A549 (cell line): ENCODE data around the gene GOPC. TPM values are rescaled to one million over a fixed set of nuclear protein-coding genes. Genes with fewer than 3 reads are reported as not detected.

Experiments used
- ATAC-seq, 2 experiments: fragments of 200-7000 bp in 1 of 2; fragments of >200 bp in 1 of 2; cut with Nextera tagmentation in 1 of 2; cut with Tn5 transposase in 1 of 2; 3 replicates each; pipeline versions ENCODE4 v1.8.0 to v1.9.1; 2018 to 2020; ENCODE audit warnings: mild to moderate bottlenecking in 1 of 2, moderate library complexity in 1 of 2
- CTCF ChIA-PET: fragments of 300-600 bp; sonication (Branson Sonifier 250); formaldehyde crosslinking; extraction: SDS; loops from one replicate; lab custom pipeline; 2021; ENCODE audit warnings: antibody characterized with exemption, inconsistent platforms; lab: Yijun Ruan, JAX
- POLR2A ChIA-PET: fragments of 350-600 bp; formaldehyde crosslinking; extraction: SDS; loops from one replicate; lab custom pipeline; 2021; ENCODE audit warnings: antibody characterized with exemption, inconsistent platforms; lab: Yijun Ruan, JAX
- DNase-seq, 2 experiments: peaks; one replicate each; pipeline versions ENCODE4 v3.0.0 to v3.0.0-alpha.2; 2011 to 2016; ENCODE audit warnings: low read depth in 1 of 2, low spot score in 1 of 2
- FAIRE-seq: peaks from 2 replicates; lab custom pipeline; 2011; peaks lifted over from hg19 to GRCh38; lab: Jason Lieb, UNC
- H3K27ac ChIP-seq, 2 experiments: fragments of >200 bp; sonication (Bioruptor Twin); formaldehyde crosslinking; 3 replicates each; pipeline ENCODE4 v1.5.1; 2016 to 2017
- H3K4me1 ChIP-seq: fragments of >200 bp; sonication (Bioruptor Twin); formaldehyde crosslinking; 3 replicates; pipeline ENCODE4 v1.6.1; 2016
- H3K4me2 ChIP-seq: fragments of >200 bp; sonication (Bioruptor Twin); formaldehyde crosslinking; 3 replicates; pipeline ENCODE4 v1.6.1; 2016
- H3K4me3 ChIP-seq: fragments of >200 bp; sonication (Bioruptor Twin); formaldehyde crosslinking; 3 replicates; pipeline ENCODE4 v1.5.1; 2016
- H3K9me3 ChIP-seq: fragments of >200 bp; sonication (Bioruptor Twin); formaldehyde crosslinking; 3 replicates; pipeline ENCODE4 v1.6.1; 2016
- BHLHE40 ChIP-seq: IDR thresholded peaks from 2 replicates; pipeline ENCODE4 v1.6.1; 2012; ENCODE audit warnings: low read depth, low read length, inconsistent platforms
- CBX8 ChIP-seq: fragments of 200-600 bp; sonication (generic); IDR thresholded peaks from 2 replicates; pipeline ENCODE4 v1.6.1; 2016
- CHD2 ChIP-seq: fragments of 150-350 bp; IDR thresholded peaks from 2 replicates; pipeline ENCODE4 v1.6.1; 2014; ENCODE audit warnings: low read length; ENCODE audit not compliant: partially characterized antibody
- EP300 ChIP-seq, 2 experiments: fragments of >200 bp; sonication (Bioruptor Twin); formaldehyde crosslinking; IDR thresholded peaks; 2 replicates in 1 of 2; 3 replicates in 1 of 2; pipeline ENCODE4 v1.6.1; 2016 to 2017
- ESRRA ChIP-seq: fragments of 150-350 bp; IDR thresholded peaks from 2 replicates; pipeline ENCODE4 v1.6.1; 2014; ENCODE audit warnings: mild to moderate bottlenecking, low read length, borderline replicate concordance
- FOSB ChIP-seq: fragments of 250-450 bp; sonication (Bioruptor Pico); IDR thresholded peaks from 2 replicates; pipeline ENCODE4 v1.5.0; 2020; ENCODE audit warnings: mild to moderate bottlenecking, moderate library complexity
- FOSL2 ChIP-seq, 2 experiments: fragments of 450-650 bp in 1 of 2; fragments of >200 bp in 1 of 2; sonication (Bioruptor Twin) in 1 of 2; formaldehyde crosslinking; IDR thresholded peaks; 2 replicates each; pipeline versions ENCODE4 v1.5.0 to v1.6.1; 2016 to 2020; ENCODE audit warnings: mild to moderate bottlenecking in 1 of 2, moderate library complexity in 1 of 2
- GATA3 ChIP-seq: IDR thresholded peaks from 2 replicates; pipeline ENCODE4 v1.6.1; 2012; ENCODE audit warnings: borderline replicate concordance
- HDAC2 ChIP-seq: fragments of 200-600 bp; sonication (generic); IDR thresholded peaks from 2 replicates; pipeline ENCODE4 v1.6.1; 2016
- HEYL ChIP-seq: fragments of 250-450 bp; sonication (Bioruptor Pico); IDR thresholded peaks from 2 replicates; pipeline ENCODE4 v1.8.0; 2021; ENCODE audit warnings: mild to moderate bottlenecking, moderate library complexity
- HOXA7 ChIP-seq: fragments of 250-450 bp; sonication (Bioruptor Pico); IDR thresholded peaks from 2 replicates; pipeline ENCODE4 v1.5.0; 2020; ENCODE audit warnings: mild to moderate bottlenecking, moderate library complexity
- HOXB13 ChIP-seq: fragments of 250-450 bp; sonication (Bioruptor Pico); IDR thresholded peaks from 2 replicates; pipeline ENCODE4 v1.5.0; 2020; ENCODE audit warnings: low read depth, mild to moderate bottlenecking, moderate library complexity
- JUNB ChIP-seq: fragments of >200 bp; sonication (Bioruptor Twin); formaldehyde crosslinking; IDR thresholded peaks from 2 replicates; pipeline ENCODE4 v1.6.1; 2016
- NFE2L2 ChIP-seq: fragments of 150-350 bp; conservative IDR thresholded peaks from 2 replicates; pipeline ENCODE4 v1.6.1; 2014; ENCODE audit warnings: low read length
- POLR2AphosphoS2 ChIP-seq: conservative IDR thresholded peaks from 2 replicates; pipeline ENCODE4 v1.6.1; 2012; ENCODE audit warnings: low read length, improper control_type of control experiment, inconsistent platforms
- RCOR1 ChIP-seq: fragments of 150-350 bp; IDR thresholded peaks from 2 replicates; pipeline ENCODE4 v1.6.1; 2014; ENCODE audit warnings: antibody characterized with exemption, low read length, low read depth
- RFX5 ChIP-seq: fragments of 450-650 bp; IDR thresholded peaks from 2 replicates; pipeline ENCODE4 v1.7.1; 2014; ENCODE audit warnings: antibody characterized with exemption, mild to moderate bottlenecking, moderate library complexity
- ZC3H11A ChIP-seq: fragments of 450-650 bp; IDR thresholded peaks from 2 replicates; pipeline ENCODE4 v1.6.1; 2014; ENCODE audit warnings: antibody characterized with exemption, mild to moderate bottlenecking
- ZSCAN20 ChIP-seq: fragments of 250-450 bp; sonication (Bioruptor Pico); IDR thresholded peaks from 2 replicates; pipeline ENCODE4 v1.8.0; 2022; ENCODE audit warnings: mild to moderate bottlenecking, moderate library complexity
- WGBS: methylation state at CpG from one replicate; pipeline ENCODE4 v1.1.6; 2017; ENCODE audit errors: missing lambda C conversion rate; 5-methylcytosine and 5-hydroxymethylcytosine counted together
- polyA plus RNA-seq, 4 experiments: library from polyadenylated mRNA; depleted of rRNA in 3 of 4; stranded (reverse); fragments of >200 nt; fragmentation: RNase III in 1 of 4; extraction: RNeasy Plus Mini Kit Qiagen cat#74134 plus additional on column Dnase treatment in 1 of 4; gene quantifications; 2 replicates in 3 of 4; 3 replicates in 1 of 4; pipeline ENCODE4 v1.2.3, GENCODE V29; 2011 to 2017
- TF ChIP-seq, protein P1 (sequence below): fragments of >200 bp; sonication (Bioruptor Twin); formaldehyde crosslinking; IDR thresholded peaks from 3 replicates; pipeline ENCODE4 v1.5.1; 2016
- TF ChIP-seq, protein P2 (sequence below): fragments of 150-350 bp; IDR thresholded peaks from 2 replicates; pipeline ENCODE4 v1.6.1; 2014; ENCODE audit warnings: low read depth, mild to moderate bottlenecking, low read length
- TF ChIP-seq, protein P3 (sequence below): fragments of 200-600 bp; sonication (generic); IDR thresholded peaks from 2 replicates; pipeline ENCODE4 v1.6.1; 2016; ENCODE audit warnings: antibody characterized with exemption, mild to moderate bottlenecking, moderate library complexity
- TF ChIP-seq, protein P4 (sequence below): IDR thresholded peaks from 2 replicates; pipeline ENCODE4 v1.6.1; 2012

Gene GOPC
- polyA plus RNA-seq, 2 of the 4 experiments (the other 2 are of a cell fraction), result 33.0 to 38.9 TPM

DNA sequence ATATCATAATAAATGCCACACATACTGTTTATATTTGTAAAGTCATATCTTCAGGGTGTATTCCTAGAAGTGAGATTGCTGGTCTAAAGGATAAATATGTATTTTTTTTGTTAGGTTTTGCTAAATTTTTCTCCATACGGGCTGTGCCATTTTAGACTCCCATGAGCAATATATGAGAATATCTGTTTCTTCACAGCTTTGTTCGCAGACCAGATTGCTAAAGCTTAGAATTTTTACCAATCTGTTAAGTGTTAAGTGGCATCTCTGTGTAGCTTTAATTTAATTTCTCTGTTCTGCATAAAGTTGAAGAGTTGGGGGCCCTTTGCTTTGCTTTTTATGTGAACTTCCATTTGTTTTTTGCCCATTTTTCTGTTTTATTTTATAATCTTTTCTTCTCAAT lies 40.7 kb upstream of the GOPC start (continued):
- TF ChIP-seq, protein P1, sequence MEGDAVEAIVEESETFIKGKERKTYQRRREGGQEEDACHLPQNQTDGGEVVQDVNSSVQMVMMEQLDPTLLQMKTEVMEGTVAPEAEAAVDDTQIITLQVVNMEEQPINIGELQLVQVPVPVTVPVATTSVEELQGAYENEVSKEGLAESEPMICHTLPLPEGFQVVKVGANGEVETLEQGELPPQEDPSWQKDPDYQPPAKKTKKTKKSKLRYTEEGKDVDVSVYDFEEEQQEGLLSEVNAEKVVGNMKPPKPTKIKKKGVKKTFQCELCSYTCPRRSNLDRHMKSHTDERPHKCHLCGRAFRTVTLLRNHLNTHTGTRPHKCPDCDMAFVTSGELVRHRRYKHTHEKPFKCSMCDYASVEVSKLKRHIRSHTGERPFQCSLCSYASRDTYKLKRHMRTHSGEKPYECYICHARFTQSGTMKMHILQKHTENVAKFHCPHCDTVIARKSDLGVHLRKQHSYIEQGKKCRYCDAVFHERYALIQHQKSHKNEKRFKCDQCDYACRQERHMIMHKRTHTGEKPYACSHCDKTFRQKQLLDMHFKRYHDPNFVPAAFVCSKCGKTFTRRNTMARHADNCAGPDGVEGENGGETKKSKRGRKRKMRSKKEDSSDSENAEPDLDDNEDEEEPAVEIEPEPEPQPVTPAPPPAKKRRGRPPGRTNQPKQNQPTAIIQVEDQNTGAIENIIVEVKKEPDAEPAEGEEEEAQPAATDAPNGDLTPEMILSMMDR, result no peak
- TF ChIP-seq GATA3, result no peak
- no peak for TF ChIP-seq CHD2
- TF ChIP-seq, protein P2, sequence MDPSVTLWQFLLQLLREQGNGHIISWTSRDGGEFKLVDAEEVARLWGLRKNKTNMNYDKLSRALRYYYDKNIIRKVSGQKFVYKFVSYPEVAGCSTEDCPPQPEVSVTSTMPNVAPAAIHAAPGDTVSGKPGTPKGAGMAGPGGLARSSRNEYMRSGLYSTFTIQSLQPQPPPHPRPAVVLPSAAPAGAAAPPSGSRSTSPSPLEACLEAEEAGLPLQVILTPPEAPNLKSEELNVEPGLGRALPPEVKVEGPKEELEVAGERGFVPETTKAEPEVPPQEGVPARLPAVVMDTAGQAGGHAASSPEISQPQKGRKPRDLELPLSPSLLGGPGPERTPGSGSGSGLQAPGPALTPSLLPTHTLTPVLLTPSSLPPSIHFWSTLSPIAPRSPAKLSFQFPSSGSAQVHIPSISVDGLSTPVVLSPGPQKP, result no peak
- no peak for TF ChIP-seq JUNB

DNA sequence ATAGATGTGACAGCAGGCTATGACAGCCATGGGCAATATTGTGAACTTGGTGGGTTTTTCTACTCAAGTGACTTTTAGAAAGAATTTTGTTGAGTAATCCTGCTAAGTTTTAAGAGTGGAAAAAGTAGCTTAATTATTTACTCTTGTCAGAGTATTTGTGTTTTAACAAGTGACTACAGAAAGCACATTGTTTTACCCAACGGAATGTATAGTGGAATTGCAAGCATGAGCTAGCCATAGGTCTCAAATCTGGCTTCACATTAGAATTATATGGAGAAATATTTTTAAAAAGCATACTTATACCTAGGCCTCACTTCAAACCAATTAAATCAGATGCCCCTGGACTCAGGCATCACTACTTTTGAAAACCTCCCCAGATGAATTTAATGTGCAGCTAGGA lies 35.5 kb upstream of the GOPC start:
- ATAC-seq (no peak), FAIRE-seq (no peak), DNase-seq (no peak)
- Histone ChIP-seq H3K4me3 (no peak overlapping the region), H3K4me2 (no peak overlapping the region), H3K4me1 (no peaks in the 10 kb centered on the region), H3K27ac (no peak overlapping the region), H3K9me3 (no peaks in the 10 kb centered on the region)
- CTCF ChIA-PET, result no interaction called here
- TF ChIP-seq HEYL, result no peak
- TF ChIP-seq NFE2L2, result no peak
- no peak for TF ChIP-seq ZC3H11A
- TF ChIP-seq, protein P3, sequence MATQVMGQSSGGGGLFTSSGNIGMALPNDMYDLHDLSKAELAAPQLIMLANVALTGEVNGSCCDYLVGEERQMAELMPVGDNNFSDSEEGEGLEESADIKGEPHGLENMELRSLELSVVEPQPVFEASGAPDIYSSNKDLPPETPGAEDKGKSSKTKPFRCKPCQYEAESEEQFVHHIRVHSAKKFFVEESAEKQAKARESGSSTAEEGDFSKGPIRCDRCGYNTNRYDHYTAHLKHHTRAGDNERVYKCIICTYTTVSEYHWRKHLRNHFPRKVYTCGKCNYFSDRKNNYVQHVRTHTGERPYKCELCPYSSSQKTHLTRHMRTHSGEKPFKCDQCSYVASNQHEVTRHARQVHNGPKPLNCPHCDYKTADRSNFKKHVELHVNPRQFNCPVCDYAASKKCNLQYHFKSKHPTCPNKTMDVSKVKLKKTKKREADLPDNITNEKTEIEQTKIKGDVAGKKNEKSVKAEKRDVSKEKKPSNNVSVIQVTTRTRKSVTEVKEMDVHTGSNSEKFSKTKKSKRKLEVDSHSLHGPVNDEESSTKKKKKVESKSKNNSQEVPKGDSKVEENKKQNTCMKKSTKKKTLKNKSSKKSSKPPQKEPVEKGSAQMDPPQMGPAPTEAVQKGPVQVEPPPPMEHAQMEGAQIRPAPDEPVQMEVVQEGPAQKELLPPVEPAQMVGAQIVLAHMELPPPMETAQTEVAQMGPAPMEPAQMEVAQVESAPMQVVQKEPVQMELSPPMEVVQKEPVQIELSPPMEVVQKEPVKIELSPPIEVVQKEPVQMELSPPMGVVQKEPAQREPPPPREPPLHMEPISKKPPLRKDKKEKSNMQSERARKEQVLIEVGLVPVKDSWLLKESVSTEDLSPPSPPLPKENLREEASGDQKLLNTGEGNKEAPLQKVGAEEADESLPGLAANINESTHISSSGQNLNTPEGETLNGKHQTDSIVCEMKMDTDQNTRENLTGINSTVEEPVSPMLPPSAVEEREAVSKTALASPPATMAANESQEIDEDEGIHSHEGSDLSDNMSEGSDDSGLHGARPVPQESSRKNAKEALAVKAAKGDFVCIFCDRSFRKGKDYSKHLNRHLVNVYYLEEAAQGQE, result no peak
- TF ChIP-seq CBX8, result no peak
- TF ChIP-seq POLR2AphosphoS2, result no peak
- TF ChIP-seq FOSL2 (IDR thresholded peaks at IDR 0.05), result no peak
- TF ChIP-seq FOSL2 (CRISPR knock-in tag; IDR thresholded peaks at IDR 0.05), result no peak
- TF ChIP-seq RFX5, result no peak
- TF ChIP-seq FOSB (CRISPR knock-in tag), result no peak
- POLR2A ChIA-PET, result no interaction called here
- 32% methylated on average over 1 of the region's 1 CpG for WGBS

DNA sequence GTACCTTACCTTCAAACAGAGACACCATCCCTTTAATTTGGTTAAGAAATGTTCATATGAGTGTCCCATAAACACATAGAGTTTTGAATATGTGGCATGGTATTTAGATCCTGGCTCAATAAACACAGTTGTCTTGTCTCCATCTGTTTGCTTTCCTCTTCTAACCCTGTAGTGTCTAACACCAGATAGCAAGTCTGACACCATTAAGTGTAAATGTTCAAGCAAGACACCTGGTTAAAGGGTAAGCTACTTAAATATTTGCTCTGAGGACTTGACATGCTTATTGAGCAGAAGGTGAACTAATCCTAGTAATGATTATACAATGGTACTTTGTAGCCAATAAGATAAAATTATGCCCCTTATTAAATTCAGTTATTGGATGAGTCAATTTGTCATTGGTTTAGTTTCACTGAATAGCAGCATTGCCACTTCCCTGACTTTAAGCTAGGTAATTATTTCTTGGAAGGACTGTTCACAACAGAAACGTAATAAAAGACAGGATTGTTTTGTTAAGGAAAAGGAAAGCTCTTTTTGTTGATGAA lies 26.9 kb upstream of the GOPC start:
- Histone ChIP-seq H3K4me1 (no peaks in the 10 kb centered on the region), H3K9me3 (peaks cover 17% of the 10 kb centered on the region; the same call in 1 of the 3 replicates), H3K4me2 (no peak overlapping the region), H3K4me3 (no peak overlapping the region), H3K27ac (no peak overlapping the region)
- no peak for DNase-seq
- WGBS, result 6% methylated on average over 1 of the region's 1 CpG
- ChIA-PET POLR2A (no interaction called here), CTCF (interaction anchor here (1.6 kb wide), 1 partner anchor 24 kb away, joined by 3 read pairs; no protein-coding TSS in a partner anchor)
- no peak for FAIRE-seq
- no peak for ATAC-seq
- TF ChIP-seq ZSCAN20 (CRISPR knock-in tag) (no peak), HOXB13 (no peak), NFE2L2 (no peak), RFX5 (no peak), HOXA7 (CRISPR knock-in tag) (no peak), EP300 (IDR thresholded peaks at IDR 0.05) (no peak), RCOR1 (no peak), HDAC2 (no peak), ZC3H11A (no peak), ESRRA (no peak), BHLHE40 (no peak)
- TF ChIP-seq, protein P3, result no peak
- TF ChIP-seq, protein P1, result no peak
- TF ChIP-seq, protein P4, sequence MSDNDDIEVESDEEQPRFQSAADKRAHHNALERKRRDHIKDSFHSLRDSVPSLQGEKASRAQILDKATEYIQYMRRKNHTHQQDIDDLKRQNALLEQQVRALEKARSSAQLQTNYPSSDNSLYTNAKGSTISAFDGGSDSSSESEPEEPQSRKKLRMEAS, result no peak
